H1 (cell line): Measurements from ENCODE around the gene FAM204A. TPM values are rescaled to one million over a fixed set of nuclear protein-coding genes. Genes with fewer than 3 reads are reported as not detected.

Experiments
- CTCF ChIA-PET: fragments of 300-600 bp; sonication (Branson Sonifier 250); formaldehyde crosslinking; loops from one replicate; lab custom pipeline; 2021; ENCODE audit not compliant: partially characterized antibody; lab: Charles Lee
- POLR2A ChIA-PET: fragments of 300-600 bp; sonication (Branson Sonifier 250); formaldehyde crosslinking; loops from one replicate; lab custom pipeline; 2021; ENCODE audit warnings: inconsistent platforms; ENCODE audit not compliant: partially characterized antibody; lab: Charles Lee
- DNase-seq, 2 experiments: peaks; one replicate each; pipeline versions ENCODE4 v3.0.0 to v3.0.0-alpha.2; 2010 to 2022; ENCODE audit warnings: low spot score in 2 of 2, low read depth in 1 of 2, mixed read lengths in 1 of 2
- FAIRE-seq: peaks from 2 replicates; lab custom pipeline; 2011; peaks lifted over from hg19 to GRCh38; lab: Jason Lieb, UNC
- H2AFZ ChIP-seq: 2 replicates; pipeline ENCODE4 v1.8.1; 2012; ENCODE audit warnings: low read length, inconsistent platforms
- H2AK5ac ChIP-seq: 2 replicates; pipeline ENCODE4 v1.6.1; 2013; ENCODE audit warnings: low read depth, low read length
- H2BK120ac ChIP-seq: replicated peaks from 2 replicates; pipeline ENCODE3; 2013; ENCODE audit warnings: low read depth, low read length, inconsistent platforms
- H2BK12ac ChIP-seq: 2 replicates; pipeline ENCODE4 v1.6.1; 2013; ENCODE audit warnings: low read depth, low read length
- H2BK15ac ChIP-seq: 2 replicates; pipeline ENCODE4 v1.6.1; 2013; ENCODE audit warnings: low read length
- H2BK20ac ChIP-seq: 2 replicates; pipeline ENCODE4 v1.6.1; 2013; ENCODE audit warnings: low read length
- H2BK5ac ChIP-seq: 2 replicates; pipeline ENCODE4 v1.6.1; 2013; ENCODE audit warnings: low read depth, low read length
- H3K14ac ChIP-seq: 2 replicates; pipeline ENCODE4 v1.6.1; 2013; ENCODE audit warnings: inconsistent platforms; ENCODE audit not compliant: insufficient read length
- H3K18ac ChIP-seq: 2 replicates; pipeline ENCODE4 v1.6.1; 2013; ENCODE audit warnings: low read length; ENCODE audit errors: extremely low read depth
- H3K23ac ChIP-seq: 2 replicates; pipeline ENCODE4 v1.6.1; 2013; ENCODE audit warnings: inconsistent platforms; ENCODE audit not compliant: insufficient read length
- H3K23me2 ChIP-seq: 2 replicates; pipeline ENCODE4 v1.6.1; 2013; ENCODE audit warnings: low read depth, low read length
- H3K27ac ChIP-seq: 2 replicates; pipeline ENCODE4 v1.6.1; 2011; ENCODE audit warnings: low read depth, low read length, inconsistent platforms
- H3K27me3 ChIP-seq, 4 experiments: replicated peaks in 1 of 4; 1 replicate in 1 of 4; 2 replicates in 3 of 4; pipeline versions ENCODE4 v1.6.1 to v1.8.1; 2011 to 2013; ENCODE audit warnings: low read length in 3 of 4, mild to moderate bottlenecking in 3 of 4, inconsistent platforms in 2 of 4, mixed read lengths in 2 of 4, moderate library complexity in 1 of 4; ENCODE audit not compliant: control insufficient read depth in 3 of 4, insufficient read depth in 3 of 4; ENCODE audit errors: extremely low read depth in 1 of 4
- H3K36me3 ChIP-seq, 4 experiments: 2 replicates each; pipeline versions ENCODE4 v1.6.1 to v1.8.1; 2011 to 2013; ENCODE audit warnings: mild to moderate bottlenecking in 4 of 4, low read length in 3 of 4, moderate library complexity in 2 of 4, control low read depth in 1 of 4, inconsistent platforms in 1 of 4; ENCODE audit not compliant: insufficient read depth in 4 of 4, control insufficient read depth in 2 of 4
- H3K4ac ChIP-seq: replicated peaks from 2 replicates; pipeline ENCODE3; 2013; ENCODE audit warnings: low read length, low read depth, mixed read lengths, inconsistent platforms; ENCODE audit not compliant: insufficient read length
- H3K4me1 ChIP-seq, 4 experiments: replicated peaks in 1 of 4; 1 replicate in 1 of 4; 2 replicates in 3 of 4; pipeline versions ENCODE4 v1.6.1 to v1.8.1; 2011 to 2013; ENCODE audit warnings: low read length in 3 of 4, inconsistent platforms in 2 of 4, mixed read lengths in 1 of 4; ENCODE audit not compliant: insufficient read depth in 4 of 4, control insufficient read depth in 3 of 4
- H3K4me2 ChIP-seq, 2 experiments: 2 replicates each; pipeline versions ENCODE4 v1.6.1 to v1.8.1; 2011 to 2013; ENCODE audit warnings: low read depth in 2 of 2, low read length in 2 of 2, control low read depth in 1 of 2, inconsistent platforms in 1 of 2, mild to moderate bottlenecking in 1 of 2; ENCODE audit not compliant: insufficient read depth in 1 of 2
- H3K4me3 ChIP-seq, 4 experiments: fragments of 200-600, 300-600 bp in 1 of 4; sonication (generic), shearing (Covaris generic), sonication (Bioruptor Twin) in 1 of 4; 2 replicates each; pipeline versions ENCODE4 v1.5.1 to v1.8.1; 2011 to 2016; ENCODE audit warnings: low read length in 4 of 4, low read depth in 3 of 4, control low read depth in 2 of 4, inconsistent platforms in 2 of 4, mild to moderate bottlenecking in 2 of 4, mixed read lengths in 1 of 4, moderate library complexity in 1 of 4; ENCODE audit not compliant: insufficient read depth in 2 of 4; ENCODE audit errors: extremely low read depth in 1 of 4
- H3K56ac ChIP-seq: replicated peaks from 2 replicates; pipeline ENCODE3; 2013; ENCODE audit warnings: low read depth, mild to moderate bottlenecking, mixed read lengths, low read length, inconsistent platforms; ENCODE audit not compliant: insufficient read length
- H3K79me1 ChIP-seq: 2 replicates; pipeline ENCODE4 v1.6.1; 2013; ENCODE audit warnings: low read depth, low read length, control low read depth
- H3K79me2 ChIP-seq, 2 experiments: 2 replicates each; pipeline versions ENCODE4 v1.6.1 to v1.8.1; 2012 to 2013; ENCODE audit warnings: low read length in 2 of 2, mild to moderate bottlenecking in 2 of 2, inconsistent platforms in 1 of 2; ENCODE audit not compliant: insufficient read depth in 2 of 2, control insufficient read depth in 1 of 2
- H3K9ac ChIP-seq, 4 experiments: replicated peaks in 1 of 4; 1 replicate in 1 of 4; 2 replicates in 3 of 4; pipeline versions ENCODE4 v1.6.1 to v1.8.1; 2011 to 2013; ENCODE audit warnings: low read depth in 3 of 4, low read length in 3 of 4, control low read depth in 2 of 4, mild to moderate bottlenecking in 2 of 4, moderate library complexity in 2 of 4, inconsistent platforms in 1 of 4; ENCODE audit errors: extremely low read depth in 1 of 4
- H3K9me3 ChIP-seq, 2 experiments: 2 replicates each; pipeline versions ENCODE4 v1.6.1 to v1.8.1; 2012 to 2013; ENCODE audit warnings: mild to moderate bottlenecking in 2 of 2, moderate library complexity in 2 of 2, control low read depth in 1 of 2, inconsistent platforms in 1 of 2, low read depth in 1 of 2, low read length in 1 of 2, mixed read lengths in 1 of 2; ENCODE audit not compliant: insufficient read depth in 2 of 2
- H4K20me1 ChIP-seq, 2 experiments: replicated peaks in 1 of 2; 2 replicates each; pipeline versions ENCODE3 to v1.8.1; 2011 to 2013; ENCODE audit warnings: inconsistent platforms in 2 of 2, low read length in 2 of 2, mild to moderate bottlenecking in 1 of 2; ENCODE audit not compliant: insufficient read depth in 2 of 2, control insufficient read depth in 1 of 2
- H4K5ac ChIP-seq: 2 replicates; pipeline ENCODE4 v1.6.1; 2013; ENCODE audit warnings: low read length, low read depth, mixed read lengths, inconsistent platforms; ENCODE audit not compliant: insufficient read length
- H4K8ac ChIP-seq: 2 replicates; pipeline ENCODE4 v1.8.0; 2013; ENCODE audit warnings: mild to moderate bottlenecking, moderate library complexity, low read length, inconsistent platforms; ENCODE audit not compliant: insufficient read depth; ENCODE audit errors: extremely low read depth
- H4K91ac ChIP-seq: replicated peaks from 2 replicates; pipeline ENCODE3; 2013; ENCODE audit warnings: low read length, mixed read lengths, inconsistent platforms; ENCODE audit not compliant: insufficient read length
- BRCA1 ChIP-seq: IDR thresholded peaks from 2 replicates; pipeline ENCODE4 v1.6.1; 2012; ENCODE audit warnings: low read depth, low read length, improper control_type of control experiment
- FOSL1 ChIP-seq: IDR thresholded peaks from 2 replicates; pipeline ENCODE4 v1.6.1; 2011; ENCODE audit warnings: mild to moderate bottlenecking, low read depth, low read length, moderate library complexity; ENCODE audit not compliant: insufficient read depth
- GTF2F1 ChIP-seq: IDR thresholded peaks from 2 replicates; pipeline ENCODE4 v1.6.1; 2012; ENCODE audit warnings: low read depth, low read length, improper control_type of control experiment, borderline replicate concordance
- HDAC6 ChIP-seq: IDR thresholded peaks from one replicate; pipeline ENCODE4 v1.7.1; 2012; ENCODE audit warnings: low read depth, mild to moderate bottlenecking, inconsistent platforms, low read length, moderate library complexity
- KDM1A ChIP-seq: fragments of 200-600, 300-600 bp; sonication (generic); IDR thresholded peaks from 2 replicates; pipeline ENCODE4 v1.7.1; 2016; ENCODE audit warnings: mild to moderate bottlenecking, low read length, borderline replicate concordance
- KDM5A ChIP-seq: fragments of 200-600 bp; IDR thresholded peaks from 2 replicates; pipeline ENCODE4 v1.7.1; 2012; ENCODE audit warnings: mild to moderate bottlenecking, low read length, inconsistent platforms, mixed read lengths
- PHF8 ChIP-seq: fragments of 200-600 bp; sonication (generic); conservative IDR thresholded peaks from 2 replicates; pipeline ENCODE4 v1.7.1; 2012; ENCODE audit warnings: low read depth, mild to moderate bottlenecking, inconsistent platforms, low read length, moderate library complexity
- RXRA ChIP-seq: IDR thresholded peaks from 2 replicates; pipeline ENCODE4 v1.6.1; 2011; ENCODE audit warnings: low read depth, mild to moderate bottlenecking, low read length, moderate library complexity; ENCODE audit not compliant: insufficient read depth
- SIX5 ChIP-seq: IDR thresholded peaks from 2 replicates; pipeline ENCODE4 v1.6.1; 2011; ENCODE audit warnings: mild to moderate bottlenecking, low read depth, low read length
- SP2 ChIP-seq: IDR thresholded peaks from 2 replicates; pipeline ENCODE4 v1.6.1; 2012; ENCODE audit warnings: mild to moderate bottlenecking, low read length, inconsistent platforms
- TAF1 ChIP-seq: IDR thresholded peaks from 2 replicates; pipeline ENCODE4 v1.6.1; 2011; ENCODE audit warnings: mild to moderate bottlenecking, low read depth, low read length
- TBP ChIP-seq: IDR thresholded peaks from 2 replicates; pipeline ENCODE4 v1.6.1; 2011; ENCODE audit warnings: low read depth, low read length, improper control_type of control experiment
- WGBS, 2 experiments: shearing (Covaris generic) in 1 of 2; methylation state at CpG; one replicate each; pipeline versions ENCODE4 v1.1.6 to v1.1.7; 2013 to 2015; ENCODE audit warnings: low lambda C conversion rate in 2 of 2, mixed read lengths in 2 of 2, inconsistent platforms in 1 of 2, low coverage in 1 of 2, missing lambda C conversion rate in 1 of 2; ENCODE audit not compliant: insufficient replicate concordance in 2 of 2, insufficient coverage in 1 of 2, insufficient read length in 1 of 2; ENCODE audit errors: extremely low coverage in 1 of 2, missing lambda C conversion rate in 1 of 2; 5-methylcytosine and 5-hydroxymethylcytosine counted together
- polyA plus RNA-seq, 7 experiments: library from polyadenylated mRNA; depleted of rRNA in 3 of 7; stranded (reverse) in 5 of 7; unstranded in 2 of 7; fragments of >200 nt in 5 of 7; fragments of 200-250 nt in 2 of 7; gene quantifications; 1 replicate in 5 of 7; 2 replicates in 1 of 7; 4 replicates in 1 of 7; pipeline versions ENCODE4 v1.2.1 to v1.2.3, GENCODE V29; 2011 to 2013; ENCODE audit warnings: missing spikeins in 2 of 7, mixed read lengths in 2 of 7
- total RNA-seq: library from RNA; stranded (reverse); fragmentation: NEBNext Ultra II Directional; extraction: Animal tissue kit (Norgen Biotek cat#: 25700); gene quantifications from 2 replicates; pipeline ENCODE4 v1.2.1, GENCODE V29; 2021
- TF ChIP-seq, protein P1 (sequence below): IDR thresholded peaks from 2 replicates; pipeline ENCODE4 v1.6.1; 2012; ENCODE audit warnings: inconsistent platforms
- TF ChIP-seq, protein P2 (sequence below): IDR thresholded peaks from 2 replicates; pipeline ENCODE4 v1.6.1; 2011; ENCODE audit warnings: low read length, improper control_type of control experiment

FAM204A gene
- total and polyA plus RNA-seq, 2 of the 8 experiments (the other 6 are each of a cell fraction or from before 2014, with no cell fraction given), result 4.9 to 37.4 TPM

DNA sequence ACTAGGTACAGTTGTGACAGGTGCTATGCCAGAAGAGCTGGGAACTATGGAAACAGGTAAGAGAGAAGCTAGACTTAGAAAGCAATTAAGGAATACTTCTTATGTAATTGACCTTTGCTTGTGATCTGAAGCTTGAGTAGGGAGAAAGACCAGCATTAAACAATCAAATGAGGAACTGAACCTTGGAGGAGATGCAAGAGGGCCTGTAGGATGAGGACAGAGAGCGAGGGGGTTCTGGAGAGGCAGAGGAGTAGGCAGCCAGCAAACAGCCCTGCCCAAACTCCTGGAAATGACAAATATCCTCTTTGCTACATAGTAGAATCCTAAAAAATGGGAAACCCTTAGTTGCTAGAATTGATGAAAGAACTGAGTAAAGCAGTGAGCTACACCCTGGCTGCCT is 41.6 kb upstream of the FAM204A start:
- Histone ChIP-seq H3K79me1 (no peaks in the 10 kb centered on the region), H4K5ac (no peak overlapping the region), H3K4me2 (no peak overlapping the region), H2BK12ac (no peak overlapping the region), H3K4me3 (no peak overlapping the region), H3K4me1 (no peaks in the 10 kb centered on the region), H3K9me3 (peaks cover 0 to 4% of the 10 kb centered on the region in 2 experiments; a peak in 1 of 4 replicates), H4K20me1 (no peaks in the 10 kb centered on the region), H3K14ac (no peak overlapping the region), H2BK20ac (no peak overlapping the region), H3K36me3 (no peaks in the 10 kb centered on the region), H2BK15ac (no peak overlapping the region), H3K18ac (no peak overlapping the region), H3K27ac (no peak overlapping the region), H4K91ac (no peak overlapping the region), H3K23ac (no peak overlapping the region), H3K79me2 (no peaks in the 10 kb centered on the region), H4K8ac (no peak overlapping the region), H2AK5ac (no peak overlapping the region), H2BK120ac (no peak overlapping the region), H2BK5ac (no peak overlapping the region), H3K4ac (no peak overlapping the region), H3K23me2 (no peaks in the 10 kb centered on the region), H3K56ac (no peak overlapping the region), H2AFZ (no peak overlapping the region), H3K27me3 (no peaks in the 10 kb centered on the region), H3K9ac (no peak overlapping the region)
- no peak for DNase-seq
- FAIRE-seq, result no peak
- POLR2A ChIA-PET, result no interaction called here
- no peak for TF ChIP-seq KDM5A
- no peak for TF ChIP-seq BRCA1
- no peak for TF ChIP-seq RXRA
- no peak for TF ChIP-seq FOSL1
- TF ChIP-seq TAF1, result no peak
- no peak for TF ChIP-seq SIX5
- TF ChIP-seq, protein P1, sequence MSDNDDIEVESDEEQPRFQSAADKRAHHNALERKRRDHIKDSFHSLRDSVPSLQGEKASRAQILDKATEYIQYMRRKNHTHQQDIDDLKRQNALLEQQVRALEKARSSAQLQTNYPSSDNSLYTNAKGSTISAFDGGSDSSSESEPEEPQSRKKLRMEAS, result no peak
- TF ChIP-seq, protein P2, sequence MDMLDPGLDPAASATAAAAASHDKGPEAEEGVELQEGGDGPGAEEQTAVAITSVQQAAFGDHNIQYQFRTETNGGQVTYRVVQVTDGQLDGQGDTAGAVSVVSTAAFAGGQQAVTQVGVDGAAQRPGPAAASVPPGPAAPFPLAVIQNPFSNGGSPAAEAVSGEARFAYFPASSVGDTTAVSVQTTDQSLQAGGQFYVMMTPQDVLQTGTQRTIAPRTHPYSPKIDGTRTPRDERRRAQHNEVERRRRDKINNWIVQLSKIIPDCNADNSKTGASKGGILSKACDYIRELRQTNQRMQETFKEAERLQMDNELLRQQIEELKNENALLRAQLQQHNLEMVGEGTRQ, result no peak
- no peak for TF ChIP-seq PHF8
- no peak for TF ChIP-seq TBP
- no peak for TF ChIP-seq KDM1A
- no peak for TF ChIP-seq SP2
- TF ChIP-seq GTF2F1, result no peak
- no peak for TF ChIP-seq HDAC6
- WGBS, 2 experiments, result 75% methylated on average over 1 of the region's 1 CpG; no CpG with 5 or more reads in 1 of the 2 experiments
- CTCF ChIA-PET, result interaction anchor here (1.0 to 1.4 kb wide), 3 partner anchors 9 to 91 kb away, joined by 3 to 4 read pairs (median 3); no protein-coding TSS in a partner anchor
